ENCODE data around the gene SLC4A1AP. TPM values are rescaled to one million over a fixed set of nuclear protein-coding genes. Genes with fewer than 3 reads are reported as not detected.

SLC4A1AP gene
- total and polyA plus RNA-seq, 10 of the 15 experiments (the other 5 are each of a cell fraction or from before 2014, with no cell fraction given), result 6.5 to 30.1 (median 21.5) TPM

- TF ChIP-seq BRCA1 (IDR thresholded peaks at IDR 0.05; ENCODE audit: low read depth, low read length) (no peak), RB1 (IDR thresholded peaks at IDR 0.05; ENCODE audit: borderline replicate concordance) (no peak), JUNB (IDR thresholded peaks at IDR 0.05) (no peak), HCFC1 (IDR thresholded peaks at IDR 0.05; ENCODE audit: low read length) (no peak), SP1 (IDR thresholded peaks at IDR 0.05; ENCODE audit: low read depth, low read length) (no peak)
Measured at GRCh38 chr2:27736031-27736889, 72.6 kb downstream of the SLC4A1AP start (continued).

GRCh38 chr2:27736890-27737204 lies 73.2 kb downstream of the SLC4A1AP start:
- no peaks in the 10 kb centered on the region for H3K36me3 ChIP-seq (ENCODE audit: control insufficient read depth in 2 of 2, insufficient read depth in 2 of 2, low read length in 1 of 2)
- H3K9me3 ChIP-seq (replicated peaks; ENCODE audit: control insufficient read depth, insufficient read depth, low read length), result no peaks in the 10 kb centered on the region; the same call in 2 of the 3 replicates
- H3K27me3 ChIP-seq (replicated peaks in 1 of 2; ENCODE audit: control insufficient read depth in 2 of 2, insufficient read depth in 2 of 2, low read length in 1 of 2), result peaks cover 2 to 11% of the 10 kb centered on the region in 2 experiments
- no peak overlapping the region for H2AFZ ChIP-seq (ENCODE audit: control insufficient read depth, low read depth, low read length)
- H3K79me2 ChIP-seq (ENCODE audit: control insufficient read depth, insufficient read depth, low read length), result no peaks in the 10 kb centered on the region
- H3K27ac ChIP-seq (ENCODE audit: control insufficient read depth, insufficient read depth), result no peak overlapping the region
- ChIA-PET CTCF (interaction anchor here (2.4 kb wide), 1 partner anchor 13 kb away, joined by 7 read pairs; no protein-coding TSS in a partner anchor), RAD21 (ENCODE audit: unreplicated experiment) (no interaction called here), POLR2A (no interaction called here), SMC1A (ENCODE audit: uncharacterized antibody, unreplicated experiment) (no interaction called here)
- FAIRE-seq (no peak), DNase-seq (ENCODE audit: low read depth, low spot score) (no peak), ATAC-seq (no peak)
- H3K4me1 ChIP-seq (ENCODE audit: control insufficient read depth, insufficient read depth, low read length), result no peaks in the 10 kb centered on the region
- intact Hi-C loops (cut with micrococcal nuclease; ENCODE audit: unreplicated experiment) (no loop called here), in situ Hi-C loops (cut with MboI) (no loop called here)
- H3K4me3 ChIP-seq, result no peak overlapping the region
- no peaks in the 10 kb centered on the region for H4K20me1 ChIP-seq (ENCODE audit: control insufficient read depth, insufficient read depth)
- WGBS (ENCODE audit: insufficient coverage, insufficient replicate concordance, low lambda C conversion rate, missing lambda C conversion rate), result 43% methylated on average over 6 of the region's 6 CpGs
- TF ChIP-seq ZNF24 (IDR thresholded peaks at IDR 0.05) (no peak), YY1 (IDR thresholded peaks at IDR 0.05; ENCODE audit: low read depth, low read length) (no peak), MAX (IDR thresholded peaks at IDR 0.05; ENCODE audit: low read depth, low read length) (no peak), MTA3 (IDR thresholded peaks at IDR 0.05; ENCODE audit: borderline replicate concordance, low read length) (no peak), FOS (IDR thresholded peaks at IDR 0.05; ENCODE audit: borderline replicate concordance, extremely low read depth, insufficient read length) (no peak)
- H3K9ac ChIP-seq (ENCODE audit: control insufficient read depth, insufficient read depth, low read length), result no peak overlapping the region
- BruUV-seq (replicated peaks), result no TSS peak
- H3K4me2 ChIP-seq (ENCODE audit: control insufficient read depth, insufficient read depth), result no peak overlapping the region
